Measurements from ENCODE around the gene NFIA.

Gene NFIA

GRCh38 chr1:61289232-61290098 is 207.1 kb downstream of the NFIA start:
- no peak overlapping the region for H3K27ac Mint-ChIP-seq
- H3K4me3 Mint-ChIP-seq: no peak overlapping the region
- no peaks in the 10 kb centered on the region for H3K27me3 Mint-ChIP-seq (ENCODE audit: low read depth)
- peaks cover 26% of the 10 kb centered on the region for H3K4me1 Mint-ChIP-seq
- peaks cover 6% of the 10 kb centered on the region for H3K36me3 Mint-ChIP-seq (ENCODE audit: low read depth)
- H3K9me3 Mint-ChIP-seq: no peaks in the 10 kb centered on the region
- TF ChIP-seq, protein P1, sequence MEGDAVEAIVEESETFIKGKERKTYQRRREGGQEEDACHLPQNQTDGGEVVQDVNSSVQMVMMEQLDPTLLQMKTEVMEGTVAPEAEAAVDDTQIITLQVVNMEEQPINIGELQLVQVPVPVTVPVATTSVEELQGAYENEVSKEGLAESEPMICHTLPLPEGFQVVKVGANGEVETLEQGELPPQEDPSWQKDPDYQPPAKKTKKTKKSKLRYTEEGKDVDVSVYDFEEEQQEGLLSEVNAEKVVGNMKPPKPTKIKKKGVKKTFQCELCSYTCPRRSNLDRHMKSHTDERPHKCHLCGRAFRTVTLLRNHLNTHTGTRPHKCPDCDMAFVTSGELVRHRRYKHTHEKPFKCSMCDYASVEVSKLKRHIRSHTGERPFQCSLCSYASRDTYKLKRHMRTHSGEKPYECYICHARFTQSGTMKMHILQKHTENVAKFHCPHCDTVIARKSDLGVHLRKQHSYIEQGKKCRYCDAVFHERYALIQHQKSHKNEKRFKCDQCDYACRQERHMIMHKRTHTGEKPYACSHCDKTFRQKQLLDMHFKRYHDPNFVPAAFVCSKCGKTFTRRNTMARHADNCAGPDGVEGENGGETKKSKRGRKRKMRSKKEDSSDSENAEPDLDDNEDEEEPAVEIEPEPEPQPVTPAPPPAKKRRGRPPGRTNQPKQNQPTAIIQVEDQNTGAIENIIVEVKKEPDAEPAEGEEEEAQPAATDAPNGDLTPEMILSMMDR (IDR thresholded peaks at IDR 0.05; ENCODE audit: unreplicated experiment in 3 of 3): no peak

DNA sequence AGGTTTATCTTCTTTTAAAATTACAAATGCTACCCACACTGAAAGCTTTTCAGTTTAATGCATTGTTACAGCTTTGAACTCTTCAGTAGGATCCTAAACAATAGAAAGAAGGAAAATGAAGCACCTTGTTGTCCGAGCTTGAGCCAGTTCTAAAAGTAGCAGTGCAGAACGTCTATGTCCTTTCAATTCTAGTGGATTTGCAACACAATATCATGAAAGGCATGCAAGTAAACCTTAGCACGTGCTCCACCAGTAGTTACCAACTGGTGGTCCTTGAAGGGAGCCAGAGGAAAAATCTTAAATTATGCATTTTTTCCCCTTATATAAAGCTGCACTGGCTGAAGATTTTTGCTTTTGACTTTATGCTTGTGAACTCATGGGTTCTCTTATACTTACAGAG is 208.2 kb downstream of the NFIA start:
- no peak overlapping the region for H3K4me3 Mint-ChIP-seq
- no peaks in the 10 kb centered on the region for H3K27me3 Mint-ChIP-seq (ENCODE audit: low read depth)
- H3K36me3 Mint-ChIP-seq (ENCODE audit: low read depth): peaks cover 6% of the 10 kb centered on the region
- no peak overlapping the region for H3K27ac Mint-ChIP-seq
- H3K4me1 Mint-ChIP-seq: peaks cover 16% of the 10 kb centered on the region
- H3K9me3 Mint-ChIP-seq: no peaks in the 10 kb centered on the region
- TF ChIP-seq, protein P1 (IDR thresholded peaks at IDR 0.05; ENCODE audit: unreplicated experiment in 3 of 3): no peak

- no peaks in the 10 kb centered on the region for H3K4me1 Mint-ChIP-seq
- TF ChIP-seq, protein P1 (IDR thresholded peaks at IDR 0.05; ENCODE audit: unreplicated experiment in 3 of 3): no peak
- peaks cover 13% of the 10 kb centered on the region for H3K36me3 Mint-ChIP-seq (ENCODE audit: low read depth)
- H3K9me3 Mint-ChIP-seq: no peaks in the 10 kb centered on the region
- no peak overlapping the region for H3K27ac Mint-ChIP-seq
- no peaks in the 10 kb centered on the region for H3K27me3 Mint-ChIP-seq (ENCODE audit: low read depth)
- H3K4me3 Mint-ChIP-seq: no peak overlapping the region
Measured at GRCh38 chr1:61293197-61293596, 210.8 kb downstream of the NFIA start.

- TF ChIP-seq, protein P1 (IDR thresholded peaks at IDR 0.05; ENCODE audit: unreplicated experiment in 3 of 3): no peak
- no peak overlapping the region for H3K4me3 Mint-ChIP-seq
- H3K9me3 Mint-ChIP-seq: no peaks in the 10 kb centered on the region
- H3K4me1 Mint-ChIP-seq: peaks cover 4% of the 10 kb centered on the region
- H3K27ac Mint-ChIP-seq: no peak overlapping the region
- H3K27me3 Mint-ChIP-seq (ENCODE audit: low read depth): no peaks in the 10 kb centered on the region
- H3K36me3 Mint-ChIP-seq (ENCODE audit: low read depth): peaks cover 13% of the 10 kb centered on the region
Measured at GRCh38 chr1:61293986-61294504, 211.7 kb downstream of the NFIA start.

GRCh38 chr1:61294930-61295329 is 212.6 kb downstream of the NFIA start:
- H3K36me3 Mint-ChIP-seq (ENCODE audit: low read depth): peaks cover 10% of the 10 kb centered on the region

More at GRCh38 chr1:61294930-61295329, 212.6 kb downstream of the NFIA start:
- TF ChIP-seq, protein P1 (IDR thresholded peaks at IDR 0.05; ENCODE audit: unreplicated experiment in 3 of 3): no peak
- H3K27ac Mint-ChIP-seq: no peak overlapping the region
- no peaks in the 10 kb centered on the region for H3K27me3 Mint-ChIP-seq (ENCODE audit: low read depth)
- H3K4me1 Mint-ChIP-seq: peaks cover 6% of the 10 kb centered on the region
- no peak overlapping the region for H3K4me3 Mint-ChIP-seq
- H3K9me3 Mint-ChIP-seq: no peaks in the 10 kb centered on the region

Data from nephron (organoid).